Caki2 (cell line): ENCODE measurements around the gene EPB41L1. TPM values are rescaled to one million over a fixed set of nuclear protein-coding genes. Genes with fewer than 3 reads are reported as not detected.

ENCODE experiments used
- DNase-seq: peaks from one replicate; pipeline ENCODE4 v3.0.0-alpha.2; 2015; ENCODE audit warnings: low read depth
- in situ Hi-C: cut with HindIII; loops from 2 replicates; pipeline ENCODE4 v1.10.0; 2016; ENCODE audit warnings: low sequenced_read_pairs, low pct_unique_long_range_greater_than_20kb, mixed read lengths
- total RNA-seq: library from RNA; depleted of rRNA; stranded (reverse); fragments of >200 nt; shearing (Covaris generic); gene quantifications from 2 replicates; pipeline ENCODE4 v1.2.3, GENCODE V29; 2014; ENCODE audit warnings: low replicate concordance

Gene EPB41L1
- total RNA-seq, 1 experiment from 2014 or later, result 54.4 TPM

DNA sequence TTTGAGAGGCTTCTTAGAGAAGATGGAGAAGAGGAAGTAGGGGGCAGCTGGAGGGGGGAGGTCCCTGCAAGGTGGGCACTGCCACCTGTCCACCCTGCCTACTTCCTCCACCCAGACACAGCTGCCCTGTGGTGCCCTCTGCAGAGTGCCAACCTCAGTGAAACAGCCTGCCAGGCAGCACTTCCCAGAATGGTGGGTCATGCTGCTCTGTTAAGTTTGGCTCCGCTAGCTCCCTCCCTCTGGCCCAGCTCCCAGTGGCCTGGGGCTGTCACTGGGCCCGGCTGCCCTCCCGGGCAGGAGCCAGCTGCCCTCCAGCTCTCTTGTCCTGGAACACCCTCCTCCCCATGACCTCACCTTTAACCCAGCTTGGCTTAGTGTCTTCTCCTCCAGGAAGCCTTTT lies 5.1 kb upstream of the EPB41L1 start:
- in situ Hi-C loops, result no loop called here
- no peak for DNase-seq

DNA sequence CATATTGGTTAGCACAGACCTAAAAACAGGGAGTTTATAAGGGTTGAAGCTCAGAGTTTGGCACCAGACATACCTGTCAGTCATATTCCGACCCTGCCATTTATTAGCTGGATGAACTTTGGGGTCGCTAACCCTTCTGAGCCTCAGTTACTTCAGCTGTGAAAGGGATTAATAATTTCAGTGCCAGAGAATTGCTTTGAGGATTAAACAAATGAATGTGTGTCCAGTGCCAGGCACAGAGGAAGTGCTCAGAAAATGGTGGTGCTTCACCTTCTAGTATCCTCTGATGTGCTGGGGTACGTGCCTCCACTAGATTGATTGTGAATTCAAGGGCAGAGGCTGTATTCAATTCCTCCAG lies 4.1 kb upstream of the EPB41L1 start:
- in situ Hi-C loops, result no loop called here
- no peak for DNase-seq

DNA sequence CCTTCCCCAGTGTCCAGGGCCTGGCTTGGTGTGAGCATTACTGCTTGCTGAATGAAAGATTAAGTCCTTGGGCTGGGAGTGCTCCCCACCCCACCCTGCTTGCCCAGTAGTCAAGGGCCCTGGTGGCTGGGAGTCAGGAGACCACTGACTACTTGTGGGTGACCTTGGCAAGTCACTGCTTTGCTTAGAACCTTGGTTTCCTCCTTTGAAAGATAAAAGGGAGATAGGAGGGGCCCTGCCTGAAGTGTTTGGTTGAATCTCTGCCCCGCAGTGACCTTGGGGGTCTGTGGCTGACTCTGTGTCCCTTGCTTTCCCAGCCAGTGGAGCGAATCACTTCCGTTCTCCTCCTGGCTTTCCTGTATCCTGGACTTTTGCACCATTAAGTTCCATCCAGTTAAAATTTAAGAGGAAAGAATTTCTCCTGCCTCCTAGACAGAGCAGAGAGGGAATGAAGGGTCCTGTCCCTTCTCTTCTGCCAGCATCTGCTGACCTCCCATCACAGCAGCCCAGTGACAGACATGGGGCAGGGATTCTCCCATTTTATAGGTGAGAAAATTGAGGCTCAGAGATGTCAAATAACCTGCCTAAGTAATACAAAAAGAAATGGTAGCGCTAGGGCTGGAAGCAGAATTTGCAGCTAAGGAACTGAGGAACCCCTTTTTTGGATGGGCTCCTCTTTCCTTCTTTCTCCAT lies 3.5 kb upstream of the EPB41L1 start:
- in situ Hi-C loops, result no loop called here
- DNase-seq, result no peak

DNA sequence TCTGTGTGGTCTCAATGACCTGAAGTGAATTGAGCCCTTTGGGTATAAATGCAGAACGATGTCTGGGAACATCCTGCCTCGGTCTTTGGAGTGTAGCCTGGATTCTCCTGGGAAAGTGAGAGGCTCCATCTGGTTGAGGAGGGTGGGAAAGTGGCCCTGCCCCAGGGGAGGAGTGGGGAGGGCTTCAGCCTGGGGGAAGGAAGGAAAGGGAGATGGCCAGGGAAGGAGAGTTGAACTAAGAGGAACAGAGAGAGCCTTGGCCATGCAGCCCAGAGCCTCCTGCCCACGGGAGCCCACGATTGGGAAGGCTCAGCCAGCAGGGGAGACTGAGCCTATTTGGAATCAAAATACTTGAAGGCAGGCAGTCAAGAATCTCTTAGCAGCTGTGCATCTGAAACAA lies 2.3 kb upstream of the EPB41L1 start:
- in situ Hi-C loops, result no loop called here
- no peak for DNase-seq

DNA sequence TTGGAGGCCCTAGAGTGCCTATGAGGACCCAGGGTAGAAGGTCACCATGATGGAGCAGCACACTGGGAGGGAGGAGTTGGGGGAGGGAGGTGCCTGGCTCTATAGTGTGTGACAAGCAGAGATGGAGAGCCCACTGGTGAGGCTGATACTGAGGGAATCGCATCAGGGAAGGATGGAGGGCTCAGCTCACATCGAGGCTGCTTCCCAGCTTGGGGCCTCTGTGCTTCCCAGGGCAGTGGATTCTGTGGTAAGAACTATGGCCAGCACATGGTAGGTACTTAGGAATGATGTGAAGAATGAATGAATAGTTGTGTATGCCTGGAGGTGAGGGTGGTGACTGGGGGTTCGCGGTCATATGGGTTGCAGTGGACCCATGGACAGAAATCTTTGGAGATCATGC lies 1.3 kb upstream of the EPB41L1 start:
- in situ Hi-C loops, result no loop called here
- no peak for DNase-seq

DNA sequence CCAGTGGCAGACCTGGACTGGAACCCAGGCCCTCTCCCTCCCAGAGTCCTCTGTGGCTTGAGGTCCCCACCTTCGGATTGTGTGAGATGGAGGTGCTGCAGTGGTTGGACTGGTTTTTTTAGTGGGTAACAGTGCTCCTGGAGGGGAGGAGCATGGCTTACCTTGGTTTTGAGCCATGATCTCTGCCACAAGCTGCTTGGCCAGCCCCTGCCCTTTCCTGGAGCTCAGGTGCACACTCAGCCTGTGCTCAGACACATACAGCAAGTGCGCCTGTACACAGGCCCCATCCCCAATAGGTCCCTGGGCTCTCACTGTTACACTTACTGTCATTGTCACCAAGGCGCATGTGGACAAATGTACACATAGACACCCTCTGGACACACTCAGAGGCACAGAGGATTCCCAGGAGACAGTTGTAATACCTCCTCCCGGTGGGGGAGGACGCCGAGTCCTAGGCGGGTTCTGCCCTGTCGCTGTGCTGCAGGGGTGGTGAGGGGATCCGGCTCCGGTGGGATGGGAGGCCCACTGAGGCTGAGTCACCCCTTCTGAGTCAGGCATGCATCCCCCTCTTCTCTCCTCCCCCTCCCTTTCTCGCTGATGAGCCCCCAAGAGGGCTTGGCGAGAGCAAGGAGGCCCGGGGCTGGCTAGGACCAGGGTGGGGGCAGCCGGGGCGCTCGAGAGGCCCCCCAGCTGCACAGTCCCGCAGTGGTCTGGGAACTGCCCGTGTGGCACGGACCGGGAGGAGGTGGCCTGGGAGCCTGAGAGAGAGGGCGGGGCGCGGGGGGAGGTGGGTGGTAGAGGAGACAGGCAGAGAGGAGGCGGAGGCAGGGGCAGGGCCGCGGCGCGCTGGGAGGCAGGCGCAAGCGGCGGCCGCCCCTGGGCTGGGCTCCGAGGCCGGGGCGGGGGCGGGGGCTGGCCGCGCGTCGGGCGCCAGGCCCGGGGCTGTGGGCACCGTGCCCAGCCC lies 522 bp upstream of the EPB41L1 start:
- peak; percentile 76 for DNase-seq
- in situ Hi-C loops, result no loop called here

DNA sequence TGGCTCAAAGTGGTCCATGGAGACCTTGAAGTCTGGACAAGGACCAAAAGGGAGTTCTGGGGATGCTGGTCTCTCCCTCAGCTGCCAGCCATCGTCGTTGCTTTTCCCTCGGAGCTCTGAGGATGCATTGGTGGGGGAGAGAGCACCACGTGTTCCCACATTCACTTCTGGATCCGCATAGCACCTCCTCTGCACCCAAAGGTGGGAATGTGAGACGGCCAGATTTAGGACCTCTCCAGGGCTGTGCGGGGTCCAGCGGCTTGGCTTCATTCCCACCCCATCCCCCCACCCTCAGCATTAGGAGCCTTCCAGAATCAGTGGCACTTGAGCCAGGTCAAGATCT lies 1.1 kb downstream of the EPB41L1 start:
- no peak for DNase-seq
- in situ Hi-C loops, result no loop called here

DNA sequence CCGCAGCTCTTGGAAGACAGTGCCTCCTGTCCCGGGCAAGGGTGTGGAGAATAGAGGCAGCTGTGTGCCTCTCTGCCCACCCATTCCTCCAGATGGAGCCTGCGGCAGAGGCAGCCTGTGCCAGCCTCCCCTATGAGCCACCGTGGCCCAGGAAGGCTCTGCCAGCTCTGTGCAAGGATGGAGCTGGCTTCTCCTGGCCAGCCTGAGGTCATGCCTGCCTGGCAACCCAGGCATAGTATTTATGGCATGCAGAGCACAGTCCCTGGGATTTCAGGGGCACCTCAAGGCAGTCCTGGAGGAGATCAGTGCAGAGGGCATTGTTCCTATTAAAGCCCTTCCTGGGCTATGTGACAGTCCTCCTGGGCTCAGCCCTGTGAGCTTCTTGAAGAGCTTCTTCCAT lies 1.5 kb downstream of the EPB41L1 start:
- no peak for DNase-seq
- in situ Hi-C loops, result no loop called here

DNA sequence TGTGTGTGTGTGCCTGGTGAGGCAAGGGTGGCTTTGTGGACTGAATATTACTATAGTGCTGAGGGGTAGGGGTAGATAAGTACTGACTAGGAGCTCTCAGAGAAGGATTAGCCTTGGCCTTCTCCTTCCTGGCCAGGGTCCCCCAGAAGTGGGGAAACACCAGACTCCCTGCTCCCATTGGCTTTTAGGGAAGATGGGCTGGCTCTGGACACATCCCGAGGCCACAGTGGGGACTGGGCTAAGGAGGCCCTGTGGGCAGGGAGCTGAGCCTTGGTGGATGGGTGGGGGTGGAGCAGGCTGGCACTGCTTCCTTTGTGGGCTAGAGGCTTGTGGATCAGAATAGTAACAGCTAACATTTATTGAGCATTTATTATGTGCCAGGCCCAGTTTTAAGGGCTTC lies 3.1 kb downstream of the EPB41L1 start:
- DNase-seq, result no peak
- in situ Hi-C loops, result no loop called here

DNA sequence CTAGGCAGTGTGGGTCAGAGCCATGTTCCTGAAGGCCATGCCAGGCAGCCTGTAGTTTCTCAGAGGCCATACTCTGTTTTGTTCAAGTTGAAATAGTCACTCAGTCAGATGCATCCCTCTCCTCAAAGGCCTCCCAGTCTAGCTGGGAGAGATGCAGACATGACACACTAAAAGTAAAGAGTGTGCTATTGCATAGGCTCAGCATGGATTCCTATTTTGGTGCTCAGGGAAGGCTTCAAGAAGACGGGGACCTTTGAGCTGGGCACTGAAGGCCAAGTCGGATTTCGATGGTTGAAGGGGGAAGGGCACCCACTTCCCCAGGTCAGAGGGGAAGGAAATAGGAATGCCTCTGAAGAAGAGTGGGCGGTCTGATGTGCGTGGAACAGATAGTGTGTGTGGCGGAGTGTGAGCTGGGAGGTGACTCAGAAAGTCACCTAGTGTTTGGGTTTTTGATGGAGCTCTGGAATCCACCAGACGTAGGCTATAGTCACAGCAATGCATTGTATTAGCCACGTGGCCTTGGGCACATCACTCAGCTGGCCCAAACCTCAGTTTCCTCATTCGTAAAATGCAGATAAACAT lies 3.7 kb downstream of the EPB41L1 start:
- DNase-seq, result no peak
- in situ Hi-C loops, result no loop called here

DNA sequence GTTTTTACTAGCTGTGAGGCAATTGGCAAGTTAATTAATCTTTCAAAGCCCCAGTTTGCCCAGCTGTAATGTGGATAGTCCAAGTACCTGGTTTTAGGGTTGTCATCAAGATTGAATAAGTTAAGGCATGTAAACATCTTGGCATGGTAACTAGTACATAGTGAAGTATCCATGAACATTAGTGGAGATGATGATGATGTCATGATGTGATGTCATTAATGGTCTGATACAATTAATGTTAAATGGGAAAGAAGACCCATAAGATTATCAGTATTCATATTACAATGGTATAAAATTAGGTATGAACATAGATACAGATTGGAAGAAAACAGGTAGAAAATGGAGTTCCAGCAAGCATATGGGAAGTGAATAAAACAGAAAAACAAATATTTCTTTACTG lies 5.3 kb downstream of the EPB41L1 start:
- in situ Hi-C loops, result no loop called here
- no peak for DNase-seq

DNA sequence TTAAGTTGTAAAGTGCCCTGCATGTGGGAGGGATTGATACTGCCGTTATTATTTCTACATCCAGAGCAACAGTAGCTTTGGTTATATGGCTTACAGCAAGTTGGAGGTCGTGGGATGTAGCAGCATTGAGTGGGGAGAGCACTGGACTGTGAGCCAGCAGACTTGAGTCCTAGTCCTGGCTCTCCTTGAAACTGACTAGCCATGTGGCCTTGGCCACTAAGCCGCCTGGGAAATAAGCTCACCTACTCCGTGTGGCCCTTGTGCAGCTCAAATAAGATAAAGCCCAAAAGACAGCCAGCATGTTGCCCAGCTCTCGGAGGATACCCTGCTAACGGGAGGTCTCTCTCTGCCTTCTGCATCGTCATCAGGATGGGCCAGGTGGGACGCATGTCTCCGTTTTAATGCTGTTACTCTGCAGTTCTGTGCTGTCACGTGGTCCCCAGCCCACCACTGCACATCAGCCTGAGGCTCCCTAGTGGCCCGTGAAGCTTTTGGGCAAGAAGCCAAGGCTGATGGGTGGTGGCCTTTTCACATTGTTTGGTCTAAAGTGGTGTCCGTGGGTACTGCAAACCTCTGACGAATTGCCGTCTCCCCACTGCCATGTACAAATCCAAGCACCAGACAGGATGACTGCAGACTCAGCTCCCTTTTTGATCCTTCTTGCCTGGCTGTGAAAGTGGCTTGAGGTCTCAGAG lies 7.9 kb downstream of the EPB41L1 start:
- in situ Hi-C loops, result no loop called here
- DNase-seq, result no peak

DNA sequence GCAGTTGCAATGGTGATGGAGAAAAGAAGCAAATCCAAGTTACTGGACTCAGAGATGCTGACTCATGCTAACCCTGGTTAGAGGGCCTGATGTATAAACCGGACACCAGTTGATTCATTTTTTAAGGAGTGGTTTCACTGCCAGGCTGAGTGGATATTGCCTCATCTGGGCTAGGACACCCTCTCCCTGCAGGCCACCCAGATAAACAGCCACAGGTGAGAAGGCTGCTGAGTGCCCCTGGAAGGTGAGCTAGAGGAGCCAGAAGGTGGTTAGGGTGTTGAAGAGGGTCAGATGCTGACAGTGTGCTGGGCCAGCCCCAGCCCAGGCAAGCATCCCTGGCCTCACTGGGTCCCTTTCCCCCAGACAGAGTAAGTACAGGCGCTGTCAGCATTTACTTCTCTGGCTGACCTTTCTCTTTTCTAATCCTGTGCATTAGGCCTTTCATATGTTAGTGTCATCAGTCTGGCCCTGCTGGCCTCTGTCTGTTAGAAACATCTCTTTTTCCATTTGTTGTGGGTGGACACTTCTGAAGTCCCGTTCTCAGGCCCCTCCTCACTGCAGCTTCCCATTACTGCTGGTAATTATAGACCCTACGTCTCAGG lies 13.5 kb downstream of the EPB41L1 start:
- no peak for DNase-seq
- in situ Hi-C loops, result no loop called here

DNA sequence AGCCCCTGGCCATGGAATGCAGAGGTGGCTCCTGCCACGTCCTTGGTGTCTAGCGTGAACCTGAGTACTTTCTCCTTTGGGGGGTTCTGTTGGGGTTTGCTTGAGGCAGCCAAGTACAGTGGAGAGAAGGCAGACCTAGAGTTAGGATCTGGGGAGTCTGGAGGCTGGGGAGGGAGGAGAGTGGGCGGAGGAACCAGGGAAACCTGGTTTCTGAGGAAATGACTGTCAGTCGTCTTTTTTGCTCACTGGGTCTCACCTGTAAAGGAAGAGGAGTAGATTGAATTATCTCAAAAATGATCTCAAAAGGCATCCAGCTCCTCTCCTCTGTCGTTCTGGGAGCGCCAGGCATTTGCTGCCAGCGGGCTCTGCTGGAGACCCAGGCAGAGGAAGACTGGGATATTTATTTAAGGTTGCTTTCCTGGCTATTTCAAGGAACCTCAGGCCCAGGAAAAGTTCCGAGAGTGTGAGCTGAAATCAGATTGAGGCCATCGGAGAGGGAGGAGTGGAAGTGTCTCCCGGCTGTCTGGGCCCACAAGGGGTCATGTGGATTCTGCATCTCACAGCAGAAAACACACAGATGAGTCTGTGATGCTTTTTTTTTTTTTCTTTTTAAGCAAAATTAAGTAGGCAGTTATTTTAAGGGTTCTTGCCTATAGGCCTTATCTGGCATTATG lies 16.1 kb downstream of the EPB41L1 start:
- no peak for DNase-seq
- in situ Hi-C loops, result no loop called here

DNA sequence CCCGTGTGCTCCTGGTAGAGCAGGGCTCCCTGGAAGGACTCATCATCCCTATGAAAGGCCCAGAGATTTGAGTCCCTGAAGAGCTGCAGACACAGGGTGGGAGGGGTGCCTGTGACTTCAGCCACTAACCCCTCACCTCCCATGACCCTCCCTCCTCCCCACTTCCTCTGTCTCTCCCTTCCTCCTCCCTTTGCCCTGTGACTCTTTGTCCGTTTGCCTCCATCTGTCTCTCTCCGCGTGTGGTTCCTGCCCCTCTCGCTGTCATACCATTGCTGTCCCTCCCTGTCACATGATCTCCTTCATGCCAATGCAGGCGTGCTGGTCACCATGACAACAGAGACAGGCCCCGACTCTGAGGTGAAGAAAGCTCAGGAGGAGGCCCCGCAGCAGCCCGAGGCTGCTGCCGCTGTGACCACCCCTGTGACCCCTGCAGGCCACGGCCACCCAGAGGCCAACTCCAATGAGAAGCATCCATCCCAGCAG lies 19.0 kb downstream of the EPB41L1 start:
- in situ Hi-C loops, result no loop called here
- peak; percentile 29 for DNase-seq

DNA sequence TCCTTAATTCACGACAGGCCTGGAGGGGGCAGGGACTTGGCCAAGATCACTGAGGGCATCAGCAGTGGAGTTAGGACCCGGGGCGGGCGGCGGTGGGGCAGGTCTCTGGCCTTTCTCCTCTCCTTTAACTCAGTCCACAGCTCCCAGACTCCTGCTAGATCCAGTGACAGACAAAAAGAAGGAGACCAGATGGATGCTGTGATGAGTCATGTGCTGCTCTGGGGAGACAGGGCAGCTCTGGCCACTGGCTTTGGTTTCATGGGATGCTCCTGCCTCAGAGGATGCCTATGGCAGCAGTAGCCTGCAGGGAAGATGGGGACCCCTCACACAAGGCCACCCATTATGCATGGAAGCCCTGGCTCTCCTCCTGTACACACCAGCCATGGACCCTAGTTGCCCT lies 20.5 kb downstream of the EPB41L1 start:
- DNase-seq, result no peak
- in situ Hi-C loops, result no loop called here

DNA sequence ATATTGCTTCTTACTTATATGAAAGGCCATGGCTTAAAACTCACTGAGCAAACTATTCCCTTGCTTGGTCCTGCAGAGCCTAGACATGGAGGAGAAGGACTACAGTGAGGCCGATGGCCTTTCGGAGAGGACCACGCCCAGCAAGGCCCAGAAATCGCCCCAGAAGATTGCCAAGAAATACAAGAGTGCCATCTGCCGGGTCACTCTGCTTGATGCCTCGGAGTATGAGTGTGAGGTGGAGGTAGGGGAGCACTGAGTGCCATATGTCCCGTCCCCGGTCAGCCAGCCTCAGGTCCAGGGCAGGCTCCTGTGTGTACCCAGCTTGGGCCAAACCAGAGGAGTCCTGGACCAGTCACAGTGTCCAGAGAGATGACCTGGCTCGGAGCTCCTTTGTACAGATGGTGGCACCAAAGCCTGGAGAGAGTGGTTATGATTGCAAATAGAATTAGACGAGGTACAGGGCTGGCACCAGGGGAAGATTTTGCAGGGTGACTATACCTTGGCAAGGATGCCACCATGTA lies 21.0 kb downstream of the EPB41L1 start:
- no peak for DNase-seq
- in situ Hi-C loops, result no loop called here

DNA sequence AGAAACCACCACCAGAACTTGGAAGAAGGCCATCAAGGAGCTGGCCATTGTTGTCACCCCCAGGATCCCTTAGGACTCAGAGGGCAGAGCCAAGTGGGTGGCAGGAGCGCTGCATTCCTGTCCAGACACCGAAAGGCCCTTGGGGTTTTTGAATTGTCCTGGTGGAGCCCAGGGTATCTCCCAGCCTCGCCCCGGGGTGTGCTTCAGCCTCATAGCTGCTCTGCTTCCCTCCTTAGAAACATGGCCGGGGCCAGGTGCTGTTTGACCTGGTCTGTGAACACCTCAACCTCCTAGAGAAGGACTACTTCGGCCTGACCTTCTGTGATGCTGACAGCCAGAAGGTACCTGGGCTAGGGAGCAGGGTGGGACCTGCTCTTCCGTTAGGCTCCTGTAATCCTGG lies 23.2 kb downstream of the EPB41L1 start:
- in situ Hi-C loops, result no loop called here
- DNase-seq, result no peak
